IMR-90 (cell line): ENCODE measurements around the gene RUNX2. TPM values are rescaled to one million over a fixed set of nuclear protein-coding genes. Genes with fewer than 3 reads are reported as not detected.

ENCODE experiments used
- ATAC-seq: fragments of 200-7000 bp; cut with Tn5 transposase; 2 replicates; pipeline ENCODE4 v1.9.1; 2020; ENCODE audit warnings: low read depth, mild to moderate bottlenecking, moderate library complexity
- BruUV-seq: library from RNA; stranded (reverse); fragments of 400-500 nt; replicated peaks from 2 replicates; lab custom pipeline; 2021; lab: Mats Ljungman, UMichigan
- CTCF ChIA-PET: fragments of 300-600 bp; formaldehyde crosslinking; extraction: SDS; loops from one replicate; lab custom pipeline; 2021; ENCODE audit warnings: antibody characterized with exemption; lab: Yijun Ruan, JAX
- POLR2A ChIA-PET: fragments of 300-600 bp; sonication (Branson Sonifier 250); formaldehyde crosslinking; loops from one replicate; lab custom pipeline; 2022; ENCODE audit warnings: antibody characterized with exemption; ENCODE audit not compliant: unreplicated experiment; lab: Charles Lee
- DNase-seq: peaks from one replicate; pipeline ENCODE4 v3.0.0; 2013
- H2AFZ ChIP-seq: replicated peaks from 2 replicates; pipeline ENCODE3; 2013; ENCODE audit warnings: low read length, mild to moderate bottlenecking; ENCODE audit not compliant: poor library complexity
- H2AK5ac ChIP-seq: 2 replicates; pipeline ENCODE4 v1.6.1; 2013; ENCODE audit warnings: low read depth, low read length, inconsistent platforms
- H2AK9ac ChIP-seq: replicated peaks from 2 replicates; pipeline ENCODE3; 2013; ENCODE audit warnings: mild to moderate bottlenecking, low read depth, low read length, moderate library complexity; ENCODE audit not compliant: poor library complexity
- H2BK120ac ChIP-seq: 2 replicates; pipeline ENCODE4 v1.6.1; 2013; ENCODE audit warnings: low read depth, low read length, inconsistent platforms
- H2BK15ac ChIP-seq: 3 replicates; pipeline ENCODE4 v1.6.1; 2013; ENCODE audit warnings: low read depth, low read length, inconsistent platforms
- H2BK20ac ChIP-seq: 2 replicates; pipeline ENCODE4 v1.6.1; 2013; ENCODE audit warnings: low read depth, mild to moderate bottlenecking, inconsistent platforms, low read length, moderate library complexity
- H2BK5ac ChIP-seq: 2 replicates; pipeline ENCODE4 v1.6.1; 2013; ENCODE audit warnings: mild to moderate bottlenecking, low read depth, low read length, inconsistent platforms; ENCODE audit not compliant: poor library complexity, severe bottlenecking
- H3K14ac ChIP-seq: replicated peaks from 2 replicates; pipeline ENCODE4 v1.6.1; 2013; ENCODE audit warnings: low read depth, low read length, inconsistent platforms
- H3K18ac ChIP-seq: 2 replicates; pipeline ENCODE4 v1.6.1; 2013; ENCODE audit warnings: low read depth, low read length, control low read depth
- H3K23ac ChIP-seq: 2 replicates; pipeline ENCODE4 v1.6.1; 2013; ENCODE audit warnings: low read depth, low read length, inconsistent platforms
- H3K27ac ChIP-seq: 2 replicates; pipeline ENCODE4 v1.5.1; 2013; ENCODE audit warnings: mild to moderate bottlenecking, control low read depth, low read length; ENCODE audit not compliant: insufficient read depth
- H3K27me3 ChIP-seq: 2 replicates; pipeline ENCODE4 v1.6.1; 2013; ENCODE audit warnings: low read length; ENCODE audit not compliant: control insufficient read depth, insufficient read depth
- H3K36me3 ChIP-seq: 2 replicates; pipeline ENCODE4 v1.6.1; 2013; ENCODE audit warnings: low read length, mixed read lengths; ENCODE audit not compliant: control insufficient read depth, insufficient read depth
- H3K4ac ChIP-seq: 2 replicates; pipeline ENCODE4 v1.6.1; 2013; ENCODE audit warnings: low read depth, low read length, inconsistent platforms
- H3K4me1 ChIP-seq: 2 replicates; pipeline ENCODE4 v1.6.1; 2013; ENCODE audit warnings: low read length, mixed read lengths; ENCODE audit not compliant: control insufficient read depth, insufficient read depth
- H3K4me2 ChIP-seq: 2 replicates; pipeline ENCODE4 v1.6.1; 2013; ENCODE audit warnings: low read depth, mild to moderate bottlenecking, control low read depth, low read length, moderate library complexity
- H3K4me3 ChIP-seq: 2 replicates; pipeline ENCODE4 v1.5.1; 2013; ENCODE audit warnings: low read depth, mild to moderate bottlenecking, control low read depth, low read length, moderate library complexity; ENCODE audit not compliant: insufficient read depth
- H3K56ac ChIP-seq: 2 replicates; pipeline ENCODE4 v1.6.1; 2013; ENCODE audit warnings: low read length, inconsistent platforms; ENCODE audit not compliant: insufficient read depth; ENCODE audit errors: extremely low read depth
- H3K79me1 ChIP-seq, 2 experiments: 2 replicates each; pipeline ENCODE4 v1.6.1; 2013; ENCODE audit warnings: low read length in 2 of 2, inconsistent platforms in 1 of 2, low read depth in 1 of 2
- H3K9ac ChIP-seq: 2 replicates; pipeline ENCODE4 v1.6.1; 2013; ENCODE audit warnings: low read depth, low read length, control low read depth
- H3K9me1 ChIP-seq: 2 replicates; pipeline ENCODE4 v1.6.1; 2013; ENCODE audit warnings: low read length, inconsistent platforms; ENCODE audit not compliant: insufficient read depth
- H3K9me3 ChIP-seq: 2 replicates; pipeline ENCODE4 v1.6.1; 2013; ENCODE audit warnings: low read length; ENCODE audit not compliant: control insufficient read depth, insufficient read depth
- H4K20me1 ChIP-seq: 2 replicates; pipeline ENCODE4 v1.6.1; 2013; ENCODE audit warnings: low read length, inconsistent platforms; ENCODE audit not compliant: insufficient read depth
- H4K5ac ChIP-seq: 2 replicates; pipeline ENCODE4 v1.6.1; 2013; ENCODE audit warnings: mild to moderate bottlenecking, low read depth, low read length, control low read depth
- H4K8ac ChIP-seq, 2 experiments: 2 replicates each; pipeline ENCODE4 v1.6.1; 2013; ENCODE audit warnings: low read depth in 2 of 2, low read length in 2 of 2, control low read depth in 1 of 2, inconsistent platforms in 1 of 2
- H4K91ac ChIP-seq: 2 replicates; pipeline ENCODE4 v1.6.1; 2013; ENCODE audit warnings: low read depth, low read length, inconsistent platforms; ENCODE audit not compliant: insufficient read depth
- BHLHE40 ChIP-seq: fragments of 150-350 bp; IDR thresholded peaks from 2 replicates; pipeline ENCODE4 v1.6.1; 2016; ENCODE audit warnings: mild to moderate bottlenecking, low read depth, low read length
- CEBPB ChIP-seq: IDR thresholded peaks from 2 replicates; pipeline ENCODE4 v1.6.1; 2012; ENCODE audit warnings: low read depth, low read length, improper control_type of control experiment
- CHD1 ChIP-seq: IDR thresholded peaks from 2 replicates; pipeline ENCODE4 v1.6.1; 2012; ENCODE audit warnings: low read depth, low read length, improper control_type of control experiment
- CTCF ChIP-seq: conservative IDR thresholded peaks from 2 replicates; pipeline ENCODE4 v1.5.1; 2012; ENCODE audit warnings: mild to moderate bottlenecking, low read depth, low read length, improper control_type of control experiment
- ELK1 ChIP-seq: fragments of 150-350 bp; IDR thresholded peaks from 2 replicates; pipeline ENCODE4 v1.6.1; 2016; ENCODE audit warnings: low read depth, mild to moderate bottlenecking, low read length, moderate library complexity, borderline replicate concordance
- FOS ChIP-seq: fragments of 150-350 bp; IDR thresholded peaks from 2 replicates; pipeline ENCODE4 v1.6.1; 2016; ENCODE audit warnings: low read depth, low read length
- MAFK ChIP-seq: IDR thresholded peaks from 2 replicates; pipeline ENCODE4 v1.6.1; 2012; ENCODE audit warnings: low read depth, low read length, improper control_type of control experiment
- MAZ ChIP-seq: IDR thresholded peaks from 2 replicates; pipeline ENCODE4 v1.6.1; 2012; ENCODE audit warnings: low read depth, mild to moderate bottlenecking, low read length, improper control_type of control experiment, moderate library complexity, borderline replicate concordance
- MXI1 ChIP-seq: IDR thresholded peaks from 2 replicates; pipeline ENCODE4 v1.6.1; 2012; ENCODE audit warnings: low read depth, mild to moderate bottlenecking, low read length, moderate library complexity, borderline replicate concordance
- NFE2L2 ChIP-seq: fragments of 150-350 bp; IDR thresholded peaks from 2 replicates; pipeline ENCODE4 v1.6.1; 2016; ENCODE audit warnings: low read depth, mild to moderate bottlenecking, low read length
- POLR2A ChIP-seq: IDR thresholded peaks from 2 replicates; pipeline ENCODE4 v1.6.1; 2012; ENCODE audit warnings: mild to moderate bottlenecking, low read depth, low read length
- RAD21 ChIP-seq: IDR thresholded peaks from 2 replicates; pipeline ENCODE4 v1.6.1; 2012; ENCODE audit warnings: low read length, improper control_type of control experiment
- RCOR1 ChIP-seq: IDR thresholded peaks from 2 replicates; pipeline ENCODE4 v1.6.1; 2012; ENCODE audit warnings: mild to moderate bottlenecking, low read length, improper control_type of control experiment; ENCODE audit not compliant: insufficient replicate concordance
- RFX5 ChIP-seq: IDR thresholded peaks from 2 replicates; pipeline ENCODE4 v1.8.0; 2012; ENCODE audit warnings: low read depth, mild to moderate bottlenecking, low read length, moderate library complexity
- SMC3 ChIP-seq: fragments of 150-350 bp; IDR thresholded peaks from 2 replicates; pipeline ENCODE4 v1.6.1; 2016; ENCODE audit warnings: low read depth, mild to moderate bottlenecking, antibody characterized with exemption, low read length, moderate library complexity
- USF2 ChIP-seq: fragments of 150-350 bp; IDR thresholded peaks from 2 replicates; pipeline ENCODE4 v1.6.1; 2017; ENCODE audit warnings: mild to moderate bottlenecking, antibody characterized with exemption, low read length, low read depth
- WGBS, 2 experiments: methylation state at CpG; one replicate each; pipeline versions ENCODE4 v1.1.5 to v1.1.7; 2013; ENCODE audit warnings: missing lambda C conversion rate in 2 of 2; ENCODE audit not compliant: insufficient read length in 1 of 2; ENCODE audit errors: extremely low coverage in 2 of 2; 5-methylcytosine and 5-hydroxymethylcytosine counted together
- dilution Hi-C: fragments of 300-500 bp; cut with HindIII; formaldehyde crosslinking; loops from one replicate; pipeline ENCODE4 v1.14.3; 2018; ENCODE audit warnings: low sequenced_read_pairs; ENCODE audit not compliant: unreplicated experiment
- in situ Hi-C: fragments of 300-500 bp; cut with MboI; formaldehyde crosslinking; loops from 3 replicates; pipeline ENCODE4 v1.14.3; 2019; ENCODE audit warnings: low sequenced_read_pairs, inconsistent platforms, mixed read lengths
- intact Hi-C: fragments of 100-400 bp; cut with micrococcal nuclease; formaldehyde crosslinking; loops from 2 replicates; pipeline ENCODE4 v1.10.0; 2022
- polyA plus RNA-seq, 3 experiments: library from polyadenylated mRNA; depleted of rRNA; stranded (reverse); fragments of >200 nt; gene quantifications; 2 replicates each; pipeline ENCODE4 v1.2.3, GENCODE V29; 2012; ENCODE audit warnings: low replicate concordance in 1 of 3
- total RNA-seq: library from RNA; depleted of rRNA; stranded (reverse); fragments of >200 nt; gene quantifications from 2 replicates; pipeline ENCODE4 v1.2.3, GENCODE V29; 2012

Gene RUNX2
- total and polyA plus RNA-seq, 2 of the 4 experiments (the other 2 are of a cell fraction): 2.3 to 4.7 TPM

- peaks cover 2% of the 10 kb centered on the region; the same call in 1 of the 2 replicates for H3K9me3 ChIP-seq
- DNase-seq: peak; percentile 78
- no peak overlapping the region; the same call in 1 of the 2 replicates for H3K14ac ChIP-seq
- H3K56ac ChIP-seq: no peak overlapping the region
- peak; percentile 90 for ATAC-seq
- CTCF ChIA-PET: no interaction called here
- no peak overlapping the region for H4K91ac ChIP-seq
- H3K23ac ChIP-seq: no peak overlapping the region
- POLR2A ChIA-PET: interaction anchor here (0.6 kb wide), 1 partner anchor 66 kb away, joined by 3 read pairs; no protein-coding TSS in a partner anchor
- H3K4me2 ChIP-seq: no peak overlapping the region
- no peaks in the 10 kb centered on the region for H4K20me1 ChIP-seq
- dilution Hi-C loops (no loop called here), intact Hi-C loops (no loop called here), in situ Hi-C loops (no loop called here)
- H3K4me1 ChIP-seq: peaks cover 3% of the 10 kb centered on the region
- peak overlapping the region; percentile 1 for H2AFZ ChIP-seq
- H2BK120ac ChIP-seq: peak overlapping the region; percentile 11
- TF ChIP-seq SMC3 (no peak), MAZ (no peak), RFX5 (no peak), ELK1 (no peak), POLR2A (no peak), FOS (no peak), BHLHE40 (no peak), MXI1 (no peak), CEBPB (no peak), CHD1 (no peak), NFE2L2 (no peak), CTCF (no peak), USF2 (no peak), MAFK (no peak), RAD21 (no peak), RCOR1 (no peak)
- peak overlapping the region; percentile 30; the same call in 1 of the 2 replicates for H2AK5ac ChIP-seq
- H2AK9ac ChIP-seq: no peak overlapping the region
- peak overlapping the region in 1 of 2 experiments; percentile 14; a peak in 1 of 4 replicates for H4K8ac ChIP-seq
- no peak overlapping the region for H3K4me3 ChIP-seq
- no TSS peak for BruUV-seq
- H3K9me1 ChIP-seq: 0 out of 2 replicates have a peak, but pooled peaks cover 14% of the 10 kb centered on the region
- no peaks in the 10 kb centered on the region for H3K36me3 ChIP-seq
- no peaks in the 10 kb centered on the region for H3K79me1 ChIP-seq
- H2BK20ac ChIP-seq: peak overlapping the region; percentile 8; the same call in 1 of the 2 replicates
- no peak overlapping the region for H3K18ac ChIP-seq
- H2BK5ac ChIP-seq: no peak overlapping the region
- H4K5ac ChIP-seq: no peak overlapping the region
- H2BK15ac ChIP-seq: peak overlapping the region; percentile 2; the same call in 1 of the 3 replicates
- H3K27me3 ChIP-seq: no peaks in the 10 kb centered on the region; the same call in 1 of the 2 replicates
- 38% methylated on average over 1 of the region's 2 CpGs; no CpG with 5 or more reads in 1 of the 2 experiments for WGBS, 2 experiments
- H3K27ac ChIP-seq: no peak overlapping the region
- peak overlapping the region; percentile 0; the same call in 1 of the 2 replicates for H3K4ac ChIP-seq
- no peak overlapping the region for H3K9ac ChIP-seq
Measured at GRCh38 chr6:45640081-45640491, 312.0 kb downstream of the RUNX2 start.
